Prostate gland (tissue), 2 donors: Measurements from ENCODE around the gene PHOX2B. TPM values are rescaled to one million over a fixed set of nuclear protein-coding genes. Genes with fewer than 3 reads are reported as not detected.

Experiments used
- DNase-seq: peaks from one replicate; pipeline ENCODE4 v3.0.0-alpha.2; 2019; ENCODE audit warnings: low spot score
- H3K27ac ChIP-seq, 2 donors: fragments of 200-600 bp; sonication (generic); 2 replicates each; pipeline ENCODE4 v1.5.1; 2017 to 2019
- H3K27me3 ChIP-seq: fragments of 200-600 bp; sonication (generic); replicated peaks from 2 replicates; pipeline ENCODE4 v1.5.1; 2019; ENCODE audit not compliant: insufficient read depth
- H3K36me3 ChIP-seq, 2 donors: fragments of 200-600 bp; sonication (generic); 1 replicate in 1 of 2; 2 replicates in 1 of 2; pipeline versions ENCODE4 v1.5.1 to v1.8.1; 2017 to 2019
- H3K4me1 ChIP-seq: fragments of 200-600 bp; sonication (generic); replicated peaks from 2 replicates; pipeline ENCODE4 v1.5.1; 2019
- H3K4me3 ChIP-seq, 2 donors: fragments of 200-600 bp; sonication (generic); 2 replicates each; pipeline ENCODE4 v1.5.1; 2017 to 2019
- H3K9me3 ChIP-seq: fragments of 200-600 bp; sonication (generic); 2 replicates; pipeline ENCODE4 v1.5.1; 2017
- POLR2A ChIP-seq: fragments of 450-650 bp; IDR thresholded peaks from one replicate; pipeline ENCODE4 v1.6.1; 2016; ENCODE audit warnings: antibody characterized with exemption, mild to moderate bottlenecking
- POLR2AphosphoS5 ChIP-seq: sonication (generic); formaldehyde crosslinking; IDR thresholded peaks from one replicate; pipeline ENCODE4 v1.6.1; 2017; ENCODE audit warnings: antibody characterized with exemption
- WGBS: methylation state at CpG from one replicate; pipeline ENCODE4 v1.1.5; 2018; 5-methylcytosine and 5-hydroxymethylcytosine counted together
- intact Hi-C: fragments of 100-400 bp; cut with DNase I; formaldehyde crosslinking; loops from one replicate; pipeline ENCODE4 v1.14.2; 2022
- total RNA-seq, 2 donors: library from RNA; depleted of rRNA; stranded (reverse); fragments of >200 nt; gene quantifications; one replicate each; pipeline ENCODE4 v1.1.0, GENCODE V29; 2016
- TF ChIP-seq, protein P1 (sequence below), 4 experiments: fragments of 200-600 bp in 2 of 4; fragments of 450-650 bp in 2 of 4; sonication (generic) in 2 of 4; IDR thresholded peaks; 1 replicate in 3 of 4; 2 replicates in 1 of 4; pipeline ENCODE4 v1.5.1; 2016 to 2019; ENCODE audit warnings: antibody characterized with exemption in 4 of 4, mild to moderate bottlenecking in 2 of 4, moderate library complexity in 2 of 4

PHOX2B gene
- total RNA-seq, 2 donors from 2014 or later = not detected

DNA sequence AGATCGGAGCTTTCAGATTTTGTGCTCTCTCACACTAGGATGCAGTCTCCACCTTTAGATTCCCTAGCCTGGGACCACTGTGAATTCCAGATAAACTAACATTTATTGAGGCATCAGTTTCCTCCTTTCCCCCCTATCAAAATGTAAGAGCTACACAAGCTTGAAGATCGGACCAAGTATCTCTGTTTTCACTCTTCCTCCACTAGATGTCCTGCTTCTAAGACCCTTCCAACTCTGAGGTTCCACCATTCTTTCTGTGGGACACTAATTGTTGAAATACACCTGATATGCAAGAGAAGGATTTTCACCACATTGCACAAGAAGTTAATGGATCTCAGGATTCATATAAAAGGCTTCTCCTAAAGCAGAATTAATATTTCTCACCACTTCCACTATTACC, 43.0 kb upstream of the PHOX2B start:
- WGBS = 75% methylated on average over 2 of the region's 2 CpGs
- intact Hi-C loops = no loop called here

DNA sequence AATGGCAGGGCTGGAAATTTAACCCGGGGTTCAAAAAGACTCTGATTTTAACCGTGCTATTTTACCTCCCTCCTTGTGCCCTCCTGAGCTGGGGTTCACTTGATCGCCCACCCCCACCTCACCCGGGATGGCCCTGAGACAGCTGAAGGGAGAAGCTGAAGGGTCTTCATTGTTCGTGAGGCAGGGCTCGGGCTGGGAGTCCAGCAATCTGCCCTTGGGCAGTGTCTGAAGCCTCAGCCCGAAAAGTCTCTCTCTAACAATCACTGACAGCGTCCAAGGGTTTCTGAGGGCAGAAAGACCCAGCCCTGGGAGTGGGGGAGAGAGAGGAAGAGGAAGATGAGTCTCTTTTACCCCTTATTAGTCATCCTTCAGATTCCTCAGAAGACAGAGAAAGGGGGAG, 39.4 kb upstream of the PHOX2B start:
- no peaks in the 10 kb centered on the region for H3K27me3 ChIP-seq
- H3K9me3 ChIP-seq = no peaks in the 10 kb centered on the region
- H3K36me3 ChIP-seq = no peaks in the 10 kb centered on the region
- WGBS = 68% methylated on average over 8 of the region's 8 CpGs
- TF ChIP-seq POLR2AphosphoS5 (no peak), POLR2A (no peak)
- TF ChIP-seq, protein P1, sequence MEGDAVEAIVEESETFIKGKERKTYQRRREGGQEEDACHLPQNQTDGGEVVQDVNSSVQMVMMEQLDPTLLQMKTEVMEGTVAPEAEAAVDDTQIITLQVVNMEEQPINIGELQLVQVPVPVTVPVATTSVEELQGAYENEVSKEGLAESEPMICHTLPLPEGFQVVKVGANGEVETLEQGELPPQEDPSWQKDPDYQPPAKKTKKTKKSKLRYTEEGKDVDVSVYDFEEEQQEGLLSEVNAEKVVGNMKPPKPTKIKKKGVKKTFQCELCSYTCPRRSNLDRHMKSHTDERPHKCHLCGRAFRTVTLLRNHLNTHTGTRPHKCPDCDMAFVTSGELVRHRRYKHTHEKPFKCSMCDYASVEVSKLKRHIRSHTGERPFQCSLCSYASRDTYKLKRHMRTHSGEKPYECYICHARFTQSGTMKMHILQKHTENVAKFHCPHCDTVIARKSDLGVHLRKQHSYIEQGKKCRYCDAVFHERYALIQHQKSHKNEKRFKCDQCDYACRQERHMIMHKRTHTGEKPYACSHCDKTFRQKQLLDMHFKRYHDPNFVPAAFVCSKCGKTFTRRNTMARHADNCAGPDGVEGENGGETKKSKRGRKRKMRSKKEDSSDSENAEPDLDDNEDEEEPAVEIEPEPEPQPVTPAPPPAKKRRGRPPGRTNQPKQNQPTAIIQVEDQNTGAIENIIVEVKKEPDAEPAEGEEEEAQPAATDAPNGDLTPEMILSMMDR (IDR thresholded peaks at IDR 0.05) = no peak
- no peak for DNase-seq
- H3K4me3 ChIP-seq = no peak overlapping the region
- no peaks in the 10 kb centered on the region for H3K4me1 ChIP-seq
- intact Hi-C loops = no loop called here
- no peak overlapping the region for H3K27ac ChIP-seq

More for the DNA sequence above, 43.0 kb upstream of the PHOX2B start:
- Histone ChIP-seq H3K9me3 (no peaks in the 10 kb centered on the region), H3K4me1 (no peaks in the 10 kb centered on the region), H3K27ac (no peak overlapping the region), H3K4me3 (no peak overlapping the region), H3K36me3 (no peaks in the 10 kb centered on the region), H3K27me3 (no peaks in the 10 kb centered on the region)
- TF ChIP-seq POLR2A (no peak), POLR2AphosphoS5 (no peak)
- TF ChIP-seq, protein P1 (IDR thresholded peaks at IDR 0.05) = no peak
- no peak for DNase-seq

DNA sequence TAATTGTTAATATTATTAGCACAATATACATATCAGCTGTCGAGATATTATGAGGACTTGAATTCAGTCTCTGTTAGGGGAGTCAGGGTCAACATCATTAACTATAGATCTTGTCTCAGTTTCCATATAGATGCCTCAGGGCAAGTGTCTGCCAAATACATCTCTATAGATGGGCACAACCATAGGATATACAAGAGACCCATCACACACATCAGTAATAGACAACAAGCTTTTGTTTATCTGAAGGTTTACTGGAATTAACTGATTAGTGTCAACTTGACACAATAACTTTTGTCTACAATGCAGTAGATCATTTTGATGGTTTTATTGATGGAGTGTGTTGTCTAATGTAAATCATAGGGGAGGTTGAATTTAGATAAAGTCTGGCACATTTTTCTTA, 37.1 kb upstream of the PHOX2B start:
- 77% methylated on average over 1 of the region's 1 CpG for WGBS
- no peak for DNase-seq
- TF ChIP-seq POLR2AphosphoS5 (no peak), POLR2A (no peak)
- TF ChIP-seq, protein P1 (IDR thresholded peaks at IDR 0.05) = no peak
- intact Hi-C loops = no loop called here
- Histone ChIP-seq H3K9me3 (no peaks in the 10 kb centered on the region), H3K4me1 (no peaks in the 10 kb centered on the region), H3K27ac (no peak overlapping the region), H3K36me3 (no peaks in the 10 kb centered on the region), H3K27me3 (no peaks in the 10 kb centered on the region), H3K4me3 (no peak overlapping the region)

GRCh38 chr4:41784191-41784979, 35.9 kb upstream of the PHOX2B start:
- WGBS = 80% methylated on average over 9 of the region's 9 CpGs
- H3K36me3 ChIP-seq = no peaks in the 10 kb centered on the region
- DNase-seq = no peak
- H3K9me3 ChIP-seq = no peaks in the 10 kb centered on the region
- no peak for TF ChIP-seq POLR2AphosphoS5
- H3K27ac ChIP-seq = no peak overlapping the region
- H3K27me3 ChIP-seq = no peaks in the 10 kb centered on the region
- H3K4me1 ChIP-seq = no peaks in the 10 kb centered on the region
- intact Hi-C loops = no loop called here
- H3K4me3 ChIP-seq = no peak overlapping the region

DNA sequence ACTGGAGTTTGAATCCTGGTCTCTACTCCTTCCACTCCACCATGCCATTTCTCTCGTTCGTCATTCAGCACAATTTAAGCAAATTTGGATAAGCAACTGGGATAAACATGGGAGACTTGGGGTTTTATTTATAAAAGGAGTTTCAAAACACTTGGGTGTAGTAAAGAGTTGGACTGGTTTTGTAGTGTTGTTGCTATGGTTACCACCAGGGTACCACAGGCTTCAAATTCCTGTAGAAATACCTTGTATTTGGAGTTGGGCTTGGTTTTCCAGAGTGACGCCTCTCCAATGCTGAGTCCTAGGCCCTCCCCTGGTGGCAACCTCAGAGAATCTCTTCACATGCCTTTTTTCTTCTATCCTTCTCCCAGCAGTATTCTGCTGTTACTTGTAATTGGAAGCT, 27.9 kb upstream of the PHOX2B start:
- Histone ChIP-seq H3K4me1 (no peaks in the 10 kb centered on the region), H3K27me3 (no peaks in the 10 kb centered on the region), H3K27ac (no peak overlapping the region), H3K4me3 (no peak overlapping the region), H3K9me3 (no peaks in the 10 kb centered on the region), H3K36me3 (no peaks in the 10 kb centered on the region)
- DNase-seq = no peak
- WGBS = 86% methylated on average over 3 of the region's 3 CpGs
- intact Hi-C loops = no loop called here
- no peak for TF ChIP-seq POLR2AphosphoS5
- TF ChIP-seq, protein P1 (IDR thresholded peaks at IDR 0.05) = no peak
- TF ChIP-seq POLR2A = no peak
